HEK293 (cell line): ENCODE results near the gene DNMT3B.
A peak's percentile ranks its signal among the peaks of the same experiment; 100 is the strongest.

Experiments used
- CTCF ChIA-PET: fragments of 350-600 bp; formaldehyde crosslinking; extraction: SDS; loops from one replicate; lab custom pipeline; 2021; ENCODE audit warnings: antibody characterized with exemption; lab: Yijun Ruan, JAX
- POLR2A ChIA-PET: fragments of 300-600 bp; formaldehyde crosslinking; extraction: SDS; loops from one replicate; lab custom pipeline; 2020; ENCODE audit warnings: antibody characterized with exemption, inconsistent platforms; lab: Yijun Ruan, JAX
- H3K27ac ChIP-seq: fragments of 200-500 bp; sonication (Bioruptor generic); 2 replicates; pipeline ENCODE4 v1.5.1; 2014; ENCODE audit warnings: low read depth, low read length, control low read depth, inconsistent platforms; ENCODE audit errors: extremely low read depth
- H3K36me3 ChIP-seq, 2 experiments: fragments of 200-500 bp in 1 of 2; sonication (Bioruptor generic) in 1 of 2; 1 replicate in 1 of 2; 2 replicates in 1 of 2; pipeline ENCODE4 v1.5.1; 2014 to 2017; ENCODE audit warnings: inconsistent platforms in 2 of 2, low read length in 2 of 2; ENCODE audit not compliant: control insufficient read depth in 2 of 2, insufficient read depth in 1 of 2
- H3K4me1 ChIP-seq: fragments of 200-500 bp; sonication (Bioruptor generic); 2 replicates; pipeline ENCODE4 v1.5.1; 2014; ENCODE audit warnings: mild to moderate bottlenecking, low read length, inconsistent platforms; ENCODE audit not compliant: control insufficient read depth, insufficient read depth
- H3K4me3 ChIP-seq: 2 replicates; pipeline ENCODE4 v1.5.1; 2011; ENCODE audit warnings: low read depth, mild to moderate bottlenecking, control low read depth, low read length, moderate library complexity
- H3K9me3 ChIP-seq: fragments of 200-500 bp; sonication (Bioruptor generic); 2 replicates; pipeline ENCODE4 v1.5.1; 2014; ENCODE audit warnings: low read depth, low read length, inconsistent platforms; ENCODE audit not compliant: control insufficient read depth, insufficient read depth
- EGR2 ChIP-seq: fragments of 450-650 bp; formaldehyde crosslinking; IDR thresholded peaks from 2 replicates; pipeline ENCODE4 v1.5.1; 2016; ENCODE audit warnings: low read depth, missing biosample characterization, missing genetic modification characterization
- PRDM10 ChIP-seq: fragments of 450-650 bp; formaldehyde crosslinking; IDR thresholded peaks from 2 replicates; pipeline ENCODE4 v1.5.1; 2016; ENCODE audit warnings: missing biosample characterization, missing genetic modification characterization
- SP2 ChIP-seq: fragments of 450-650 bp; formaldehyde crosslinking; IDR thresholded peaks from 2 replicates; pipeline ENCODE4 v1.5.1; 2016; ENCODE audit warnings: missing biosample characterization, missing genetic modification characterization
- ZBTB11 ChIP-seq: fragments of 450-650 bp; formaldehyde crosslinking; conservative IDR thresholded peaks from 2 replicates; pipeline ENCODE4 v1.5.1; 2016; ENCODE audit warnings: low read depth, missing biosample characterization, missing genetic modification characterization
- ZFHX2 ChIP-seq: fragments of 450-650 bp; formaldehyde crosslinking; conservative IDR thresholded peaks from 2 replicates; pipeline ENCODE4 v1.5.1; 2016; ENCODE audit warnings: missing biosample characterization, missing genetic modification characterization
- ZFP41 ChIP-seq: fragments of 450-650 bp; formaldehyde crosslinking; IDR thresholded peaks from 2 replicates; pipeline ENCODE4 v1.5.1; 2016; ENCODE audit warnings: missing biosample characterization, missing genetic modification characterization, borderline replicate concordance
- ZNF335 ChIP-seq: fragments of 450-650 bp; formaldehyde crosslinking; conservative IDR thresholded peaks from 2 replicates; pipeline ENCODE4 v1.5.1; 2016; ENCODE audit warnings: missing biosample characterization, missing genetic modification characterization
- ZNF433 ChIP-seq: fragments of 450-650 bp; formaldehyde crosslinking; IDR thresholded peaks from 2 replicates; pipeline ENCODE4 v1.5.1; 2016; ENCODE audit warnings: missing biosample characterization, missing genetic modification characterization, low read depth
- ZNF514 ChIP-seq: fragments of 450-650 bp; formaldehyde crosslinking; IDR thresholded peaks from 2 replicates; pipeline ENCODE4 v1.5.1; 2016; ENCODE audit warnings: missing biosample characterization, missing genetic modification characterization
- ZNF555 ChIP-seq: fragments of 450-650 bp; formaldehyde crosslinking; conservative IDR thresholded peaks from 2 replicates; pipeline ENCODE4 v1.5.1; 2017; ENCODE audit warnings: missing biosample characterization, mild to moderate bottlenecking, missing genetic modification characterization, inconsistent platforms
- ZNF792 ChIP-seq: fragments of 450-650 bp; formaldehyde crosslinking; IDR thresholded peaks from 2 replicates; pipeline ENCODE4 v1.5.1; 2016; ENCODE audit warnings: missing biosample characterization, missing genetic modification characterization
- TF ChIP-seq, protein P1 (sequence below): fragments of 450-650 bp; formaldehyde crosslinking; IDR thresholded peaks from 2 replicates; pipeline ENCODE4 v1.5.1; 2017; ENCODE audit warnings: missing biosample characterization, missing genetic modification characterization

The DNMT3B gene

GRCh38 chr20:32777177-32777956, 15.2 kb downstream of the DNMT3B start (continued):
- TF ChIP-seq PRDM10 (tag by site-specific recombination) (no peak), ZFP41 (no peak), ZNF433 (tag by site-specific recombination) (no peak), ZNF335 (tag by site-specific recombination) (no peak), ZNF792 (no peak)

DNA sequence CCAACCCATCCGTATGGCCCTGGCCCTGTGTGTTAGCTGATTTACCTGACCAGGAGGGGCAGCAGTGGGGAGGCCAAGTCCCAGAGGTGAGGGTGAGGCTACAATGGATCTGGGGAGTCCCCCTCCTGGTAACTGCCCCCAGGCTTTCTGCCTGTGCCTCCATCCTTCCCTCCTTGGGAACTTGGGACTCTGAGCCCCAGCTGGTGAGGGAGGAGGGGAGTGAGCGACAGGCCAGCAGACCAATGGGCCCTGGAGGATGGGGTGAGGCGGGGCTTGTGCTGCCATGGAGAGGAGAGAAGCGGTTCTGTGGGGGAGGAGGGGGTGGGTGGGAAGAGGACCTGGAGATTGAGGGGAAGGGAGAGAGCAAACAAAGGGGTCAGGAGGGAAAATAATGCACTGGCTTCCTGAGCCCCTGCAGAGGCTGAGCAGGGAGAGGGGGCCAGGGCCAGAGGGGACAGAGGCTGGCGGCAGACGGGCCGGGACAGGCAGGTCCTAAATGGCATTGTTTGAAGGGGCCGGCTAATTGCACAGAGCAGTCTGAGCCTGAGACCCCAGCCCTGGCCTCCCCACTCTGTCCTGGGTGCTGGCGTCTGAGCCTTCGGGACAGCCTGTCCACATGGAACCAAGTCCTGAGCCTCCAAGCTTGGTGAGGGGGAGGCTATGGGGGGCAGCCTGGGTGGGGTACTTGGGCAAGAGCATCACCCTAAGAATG, 17.5 kb downstream of the DNMT3B start:
- POLR2A ChIA-PET: interaction anchor here (1.3 to 2.1 kb wide), 2 partner anchors 17 to 106 kb away, joined by 3 to 13 read pairs; partner anchors contain the start of gene C20orf203
- Histone ChIP-seq H3K4me3 (no peak overlapping the region), H3K27ac (no peak overlapping the region), H3K36me3 (peaks cover 0 to 35% of the 10 kb centered on the region in 2 experiments; a peak in 2 of 3 replicates), H3K9me3 (no peaks in the 10 kb centered on the region), H3K4me1 (peaks cover 3% of the 10 kb centered on the region; the same call in 1 of the 2 replicates)
- CTCF ChIA-PET: interaction anchor here (0.9 to 6.8 kb wide), 20 partner anchors 10 to 250 kb away, joined by 3 to 244 read pairs (median 5); partner anchors contain the start of genes C20orf203, COMMD7 and DNMT3B
- TF ChIP-seq ZFHX2 (tag by site-specific recombination) (0 out of 2 replicates have a peak, but pooled peaks have one; percentile 18), ZNF555 (tag by site-specific recombination) (no peak), ZNF514 (tag by site-specific recombination) (no peak), ZBTB11 (tag by site-specific recombination) (no peak), EGR2 (peak; percentile 46; the same call in 1 of the 2 replicates), SP2 (tag by site-specific recombination) (peak; percentile 11; the same call in 1 of the 2 replicates)
- TF ChIP-seq, protein P1, sequence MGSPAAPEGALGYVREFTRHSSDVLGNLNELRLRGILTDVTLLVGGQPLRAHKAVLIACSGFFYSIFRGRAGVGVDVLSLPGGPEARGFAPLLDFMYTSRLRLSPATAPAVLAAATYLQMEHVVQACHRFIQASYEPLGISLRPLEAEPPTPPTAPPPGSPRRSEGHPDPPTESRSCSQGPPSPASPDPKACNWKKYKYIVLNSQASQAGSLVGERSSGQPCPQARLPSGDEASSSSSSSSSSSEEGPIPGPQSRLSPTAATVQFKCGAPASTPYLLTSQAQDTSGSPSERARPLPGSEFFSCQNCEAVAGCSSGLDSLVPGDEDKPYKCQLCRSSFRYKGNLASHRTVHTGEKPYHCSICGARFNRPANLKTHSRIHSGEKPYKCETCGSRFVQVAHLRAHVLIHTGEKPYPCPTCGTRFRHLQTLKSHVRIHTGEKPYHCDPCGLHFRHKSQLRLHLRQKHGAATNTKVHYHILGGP (tag by site-specific recombination): no peak
